Measurements from ENCODE around the gene NAA20. TPM values are rescaled to one million over a fixed set of nuclear protein-coding genes. Genes with fewer than 3 reads are reported as not detected.

Gene NAA20
- total and polyA plus RNA-seq, 4 donors, result 33.6 to 143 (median 59.9) TPM

DNA sequence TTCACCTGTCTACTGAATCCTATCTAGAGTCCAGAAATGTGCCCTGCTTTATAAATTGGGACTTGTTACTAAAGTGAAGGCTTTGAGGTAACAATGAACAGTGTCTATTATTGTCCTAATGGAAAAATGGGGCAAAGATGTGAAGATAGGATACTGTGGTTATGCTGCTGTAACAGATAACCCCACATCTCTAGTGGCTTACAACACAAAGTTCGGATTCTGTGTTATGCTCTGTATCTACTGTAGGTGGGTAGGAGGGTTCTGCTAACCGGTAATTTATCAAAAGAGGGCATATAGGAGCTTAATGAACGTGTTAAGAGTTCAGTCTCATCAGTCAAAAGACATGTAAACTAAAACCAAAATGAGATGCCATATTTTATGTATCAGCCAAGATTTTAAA, 6.2 kb downstream of the NAA20 start:
- H3K4me1 ChIP-seq (ENCODE audit: control insufficient read depth in 5 of 5, insufficient read depth in 5 of 5, low read length in 5 of 5), result peaks cover 4 to 21% (median 9%) of the 10 kb centered on the region in 5 donors
- no peak overlapping the region for H3K27ac ChIP-seq (ENCODE audit: low read depth in 1 of 2, low read length in 1 of 2)
- no peak overlapping the region for H3K4me3 ChIP-seq
- peaks cover 9 to 24% (median 14%) of the 10 kb centered on the region in 4 donors for H3K36me3 ChIP-seq (ENCODE audit: control insufficient read depth in 4 of 4, insufficient read depth in 4 of 4, low read length in 4 of 4)
- DNase-seq (no peak), ATAC-seq (ENCODE audit: insufficient read depth, low FRiP score) (no peak)
- no peaks in the 10 kb centered on the region for H3K9me3 ChIP-seq (ENCODE audit: control insufficient read depth in 4 of 4, insufficient read depth in 3 of 4, low read length in 3 of 4)
- TF ChIP-seq, protein P1, sequence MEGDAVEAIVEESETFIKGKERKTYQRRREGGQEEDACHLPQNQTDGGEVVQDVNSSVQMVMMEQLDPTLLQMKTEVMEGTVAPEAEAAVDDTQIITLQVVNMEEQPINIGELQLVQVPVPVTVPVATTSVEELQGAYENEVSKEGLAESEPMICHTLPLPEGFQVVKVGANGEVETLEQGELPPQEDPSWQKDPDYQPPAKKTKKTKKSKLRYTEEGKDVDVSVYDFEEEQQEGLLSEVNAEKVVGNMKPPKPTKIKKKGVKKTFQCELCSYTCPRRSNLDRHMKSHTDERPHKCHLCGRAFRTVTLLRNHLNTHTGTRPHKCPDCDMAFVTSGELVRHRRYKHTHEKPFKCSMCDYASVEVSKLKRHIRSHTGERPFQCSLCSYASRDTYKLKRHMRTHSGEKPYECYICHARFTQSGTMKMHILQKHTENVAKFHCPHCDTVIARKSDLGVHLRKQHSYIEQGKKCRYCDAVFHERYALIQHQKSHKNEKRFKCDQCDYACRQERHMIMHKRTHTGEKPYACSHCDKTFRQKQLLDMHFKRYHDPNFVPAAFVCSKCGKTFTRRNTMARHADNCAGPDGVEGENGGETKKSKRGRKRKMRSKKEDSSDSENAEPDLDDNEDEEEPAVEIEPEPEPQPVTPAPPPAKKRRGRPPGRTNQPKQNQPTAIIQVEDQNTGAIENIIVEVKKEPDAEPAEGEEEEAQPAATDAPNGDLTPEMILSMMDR (IDR thresholded peaks at IDR 0.05; ENCODE audit: control extremely low read depth, extremely low read depth), result no peak
- 95 to 98% methylated on average over 3 of the region's 3 CpGs for WGBS, 2 donors
- H3K9ac ChIP-seq (ENCODE audit: insufficient read depth in 1 of 2, low read length in 2 of 2), result no peak overlapping the region
- H3K27me3 ChIP-seq (ENCODE audit: control insufficient read depth in 3 of 3, insufficient read depth in 3 of 3, low read length in 2 of 3), result no peaks in the 10 kb centered on the region

DNA sequence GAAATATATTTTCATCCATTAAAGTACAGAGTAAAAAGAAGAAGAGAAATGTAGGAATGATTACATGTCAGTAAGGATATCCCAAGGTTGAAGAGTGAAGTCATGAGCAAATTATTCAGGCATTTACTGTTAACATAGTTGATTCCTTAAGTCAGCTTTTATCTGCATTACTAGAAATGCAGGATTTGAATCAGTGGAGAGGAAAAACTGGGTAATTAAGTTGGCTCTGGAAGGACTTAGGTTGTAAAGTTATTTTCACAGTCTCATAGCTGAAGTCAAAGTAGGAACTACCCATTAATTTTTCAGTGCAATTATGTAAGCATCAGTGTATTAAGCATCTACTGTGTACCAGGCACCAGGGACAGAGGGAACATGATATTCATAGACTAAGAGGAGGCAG, 7.8 kb downstream of the NAA20 start:
- ATAC-seq (ENCODE audit: insufficient read depth, low FRiP score), result no peak
- H3K36me3 ChIP-seq (ENCODE audit: control insufficient read depth in 4 of 4, insufficient read depth in 4 of 4, low read length in 4 of 4), result peaks cover 7 to 25% (median 12%) of the 10 kb centered on the region in 4 donors
- no peak overlapping the region for H3K27ac ChIP-seq (ENCODE audit: low read depth in 1 of 2, low read length in 1 of 2)
- H3K9me3 ChIP-seq (ENCODE audit: control insufficient read depth in 4 of 4, insufficient read depth in 3 of 4, low read length in 3 of 4), result no peaks in the 10 kb centered on the region
- no peak for DNase-seq
- no peak overlapping the region for H3K9ac ChIP-seq (ENCODE audit: insufficient read depth in 1 of 2, low read length in 2 of 2)
- TF ChIP-seq, protein P1 (IDR thresholded peaks at IDR 0.05; ENCODE audit: control extremely low read depth, extremely low read depth), result no peak
- no peaks in the 10 kb centered on the region for H3K27me3 ChIP-seq (ENCODE audit: control insufficient read depth in 3 of 3, insufficient read depth in 3 of 3, low read length in 2 of 3)
- H3K4me1 ChIP-seq (ENCODE audit: control insufficient read depth in 5 of 5, insufficient read depth in 5 of 5, low read length in 5 of 5), result peaks cover 0 to 13% (median 0%) of the 10 kb centered on the region in 5 donors
- no peak overlapping the region for H3K4me3 ChIP-seq

DNA sequence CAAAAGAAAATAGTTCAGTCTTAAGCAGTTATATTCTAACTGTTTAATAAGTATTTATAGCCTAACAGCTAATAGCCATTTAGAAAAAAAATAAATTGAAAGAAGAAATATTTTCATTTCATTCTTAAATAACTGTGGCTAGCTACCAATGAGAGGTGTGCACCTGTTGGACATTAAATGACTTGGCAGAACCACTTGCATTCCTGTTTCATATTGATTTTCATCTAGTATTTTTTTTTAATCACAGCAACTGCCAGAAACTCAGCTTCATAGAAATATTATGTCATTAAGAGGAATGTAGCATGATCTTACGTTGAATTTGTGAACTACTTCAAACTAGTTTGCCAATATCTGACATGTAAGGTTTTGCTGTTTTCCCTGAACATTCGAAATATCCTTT, 10.1 kb downstream of the NAA20 start:
- 84 to 93% methylated on average over 2 of the region's 2 CpGs for WGBS, 2 donors
- Histone ChIP-seq H3K9ac (ENCODE audit: insufficient read depth in 1 of 2, low read length in 2 of 2) (no peak overlapping the region), H3K4me3 (no peak overlapping the region), H3K36me3 (ENCODE audit: control insufficient read depth in 4 of 4, insufficient read depth in 4 of 4, low read length in 4 of 4) (peaks cover 14 to 32% (median 16%) of the 10 kb centered on the region in 4 donors), H3K27ac (ENCODE audit: low read depth in 1 of 2, low read length in 1 of 2) (no peak overlapping the region), H3K27me3 (ENCODE audit: control insufficient read depth in 3 of 3, insufficient read depth in 3 of 3, low read length in 2 of 3) (no peaks in the 10 kb centered on the region), H3K4me1 (ENCODE audit: control insufficient read depth in 5 of 5, insufficient read depth in 5 of 5, low read length in 5 of 5) (peaks cover 0 to 4% (median 0%) of the 10 kb centered on the region in 5 donors), H3K9me3 (ENCODE audit: control insufficient read depth in 4 of 4, insufficient read depth in 3 of 4, low read length in 3 of 4) (no peaks in the 10 kb centered on the region)
- TF ChIP-seq, protein P1 (IDR thresholded peaks at IDR 0.05; ENCODE audit: control extremely low read depth, extremely low read depth), result no peak
- DNase-seq, result no peak
- ATAC-seq (ENCODE audit: insufficient read depth, low FRiP score), result no peak

DNA sequence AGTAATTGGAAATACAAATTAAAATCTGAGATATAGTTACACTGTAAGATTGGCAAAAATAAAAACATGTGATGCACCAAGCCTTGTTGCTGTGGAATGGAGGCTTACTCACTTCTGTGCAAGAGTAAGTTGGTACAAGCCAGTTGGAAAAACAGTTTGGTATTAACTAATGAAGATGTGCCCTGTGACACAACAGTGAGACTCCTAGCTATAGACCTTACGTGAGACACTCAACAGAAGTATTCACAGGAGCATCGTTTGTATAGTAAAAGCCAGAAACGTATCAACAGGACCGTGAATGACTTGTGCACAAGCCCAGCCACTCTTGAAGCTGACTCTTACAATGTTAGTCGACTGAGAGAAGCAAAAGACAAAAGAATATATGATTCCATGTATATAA, 14.6 kb downstream of the NAA20 start:
- TF ChIP-seq, protein P1 (IDR thresholded peaks at IDR 0.05; ENCODE audit: control extremely low read depth, extremely low read depth), result no peak
- WGBS, 2 donors, result 89 to 93% methylated on average over 5 of the region's 5 CpGs
- no peaks in the 10 kb centered on the region for H3K4me1 ChIP-seq (ENCODE audit: control insufficient read depth in 5 of 5, insufficient read depth in 5 of 5, low read length in 5 of 5)
- no peak overlapping the region for H3K9ac ChIP-seq (ENCODE audit: insufficient read depth in 1 of 2, low read length in 2 of 2)
- H3K27me3 ChIP-seq (ENCODE audit: control insufficient read depth in 3 of 3, insufficient read depth in 3 of 3, low read length in 2 of 3), result no peaks in the 10 kb centered on the region
- no peak for ATAC-seq (ENCODE audit: insufficient read depth, low FRiP score)
- DNase-seq, result no peak
- H3K27ac ChIP-seq (ENCODE audit: low read depth in 1 of 2, low read length in 1 of 2), result no peak overlapping the region
- H3K4me3 ChIP-seq, result no peak overlapping the region
- no peaks in the 10 kb centered on the region for H3K9me3 ChIP-seq (ENCODE audit: control insufficient read depth in 4 of 4, insufficient read depth in 3 of 4, low read length in 3 of 4)
- H3K36me3 ChIP-seq (ENCODE audit: control insufficient read depth in 4 of 4, insufficient read depth in 4 of 4, low read length in 4 of 4), result peaks cover 13 to 49% (median 30%) of the 10 kb centered on the region in 4 donors
